Activated naive CD4-positive, alpha-beta T cell treated with anti-CD3 and anti-CD28 coated beads, Interleukin-2, amount 10 ng/mL, durations not matched to agents 5 hours and 36 hours (primary cell): Measurements from ENCODE around the gene CLSTN3. TPM values are rescaled to one million over a fixed set of nuclear protein-coding genes. Genes with fewer than 3 reads are reported as not detected.

ENCODE experiments used
- total RNA-seq, 2 experiments: library from RNA; stranded (reverse); gene quantifications; one replicate each; pipeline ENCODE4 v1.2.3, GENCODE V29; 2021

The CLSTN3 gene
- 100 to 1,000 TPM; 109 to 116 TPM for total RNA-seq

GRCh38 chr12:7129872-7130691 is at the start of gene CLSTN3:
CLSTN3 (plus strand) TSS chr12:7130371; CDS start chr12:7130649, 278 bp downstream.

GRCh38 chr12:7092229-7092985 is 37.8 kb upstream of the CLSTN3 start, which contains the start of gene C1R:
C1R (minus strand) TSS chr12:7092445; CDS start chr12:7092388, 57 bp downstream.

GRCh38 chr12:7108796-7109571 is 21.2 kb upstream of the CLSTN3 start, which contains the start of gene C1RL:
C1RL (minus strand) TSS chr12:7109214; CDS start chr12:7109180, 34 bp downstream.

GRCh38 chr12:7128681-7129286 is 1.4 kb upstream of the CLSTN3 start, which contains the start of gene RBP5:
RBP5 (minus strand) TSS chr12:7128889; CDS start chr12:7128775, 114 bp downstream.

GRCh38 chr12:7189398-7190267 is 59.5 kb downstream of the CLSTN3 start, which contains the start of gene PEX5:
PEX5 (plus strand) TSS chr12:7189686; CDS start chr12:7190378, 692 bp downstream.

Other genes with a start within 250 kb of the CLSTN3 start
- 1 to 10 TPM; 3.0 to 3.8 TPM for gene LRRC23, start 225.5 kb upstream of the CLSTN3 start, total RNA-seq
- 100 to 1,000 TPM; 146 to 157 TPM for gene ENO2, start 215.8 kb upstream of the CLSTN3 start, total RNA-seq
- 10 to 100 TPM; 26.4 to 29.4 TPM for gene ATN1, start 202.4 kb upstream of the CLSTN3 start, total RNA-seq
- gene RNU7-1, start 186.6 kb upstream of the CLSTN3 start, total RNA-seq, result not detected
- gene C12orf57, start 186.3 kb upstream of the CLSTN3 start, total RNA-seq, result 100 to 1,000 TPM; 239 to 248 TPM
- gene PTPN6, start 179.0 kb upstream of the CLSTN3 start, total RNA-seq, result 100 to 1,000 TPM; 394 to 402 TPM
- 100 to 1,000 TPM; 216 TPM for gene PHB2, start 159.7 kb upstream of the CLSTN3 start, total RNA-seq
- gene EMG1, start 159.5 kb upstream of the CLSTN3 start, total RNA-seq, result 10 to 100 TPM; 46.4 to 51.7 TPM
- 10 to 100 TPM; 34.7 to 37.2 TPM for gene LPCAT3, start 111.9 kb upstream of the CLSTN3 start, total RNA-seq
- gene C1S, start 69.7 kb upstream of the CLSTN3 start, total RNA-seq, result 1 to 10 TPM; 1.5 to 1.9 TPM
- gene C1R, start 37.9 kb upstream of the CLSTN3 start, total RNA-seq, result 1 to 10 TPM; 3.1 TPM
- 10 to 100 TPM; 25.9 to 31.3 TPM for gene C1RL, start 21.2 kb upstream of the CLSTN3 start, total RNA-seq
- gene RBP5, start 1.5 kb upstream of the CLSTN3 start, total RNA-seq, result 1 to 10 TPM in 1 of 2 experiments, under 1 TPM in 1; 0.48 to 2.1 TPM
- 10 to 100 TPM; 19.9 to 22.2 TPM for gene PEX5, start 59.3 kb downstream of the CLSTN3 start, total RNA-seq
- not detected for gene ACSM4, start 173.7 kb downstream of the CLSTN3 start, total RNA-seq